Measurements from ENCODE around the gene SH3D21. TPM values are rescaled to one million over a fixed set of nuclear protein-coding genes. Genes with fewer than 3 reads are reported as not detected.

The SH3D21 gene
- total RNA-seq, 2 donors from 2014 or later: 14.7 to 15.5 TPM

DNA sequence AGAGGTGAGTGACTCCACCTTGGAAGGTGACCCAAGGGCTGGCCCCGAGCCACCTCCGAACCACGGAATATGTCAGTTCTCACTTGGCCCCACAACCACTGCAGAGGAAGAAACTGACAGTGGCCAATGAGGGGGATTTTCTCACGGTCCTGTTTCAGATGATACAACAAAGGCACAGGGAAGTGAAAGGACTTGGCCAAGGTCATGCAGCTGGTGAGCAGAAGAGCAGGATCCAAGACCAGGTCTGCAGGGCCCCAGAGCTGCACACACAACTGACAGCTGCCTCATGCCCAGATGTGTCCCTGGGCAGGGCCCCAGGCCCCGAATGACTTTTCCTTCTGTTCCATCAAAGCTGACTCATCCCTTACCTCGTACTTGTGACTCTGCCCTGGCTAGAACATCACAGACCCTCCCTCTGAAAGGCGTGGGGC is 43.1 kb downstream of the SH3D21 start:
- H3K9me3 ChIP-seq (ENCODE audit: control insufficient read depth, low read length): no peaks in the 10 kb centered on the region
- WGBS, 2 experiments (ENCODE audit: insufficient coverage in 1 of 2, insufficient read length in 1 of 2): 85 to 91% methylated on average over 6 to 7 of the region's 7 CpGs
- no peaks in the 10 kb centered on the region for H3K4me1 ChIP-seq (ENCODE audit: control insufficient read depth, insufficient read depth, low read length)
- H3K27me3 ChIP-seq (ENCODE audit: control insufficient read depth, insufficient read depth, low read length, poor library complexity, severe bottlenecking): no peaks in the 10 kb centered on the region
- Mint-ChIP-seq H3K27ac (peak overlapping the region; percentile 35), H3K4me3 (no peak overlapping the region), H3K36me3 (ENCODE audit: low read depth) (peaks cover 48% of the 10 kb centered on the region), H3K27me3 (ENCODE audit: insufficient read depth) (no peaks in the 10 kb centered on the region), H3K9me3 (no peaks in the 10 kb centered on the region), H3K4me1 (peaks cover 6% of the 10 kb centered on the region)
- TF ChIP-seq CTCF (conservative IDR thresholded peaks at IDR 0.05): no peak
- DNase-seq: no peak
- peaks cover 64% of the 10 kb centered on the region for H3K36me3 ChIP-seq (ENCODE audit: control insufficient read depth, insufficient read depth, low read length)
- no peak overlapping the region for H3K9ac ChIP-seq (ENCODE audit: extremely low read depth, low read length, poor library complexity, severe bottlenecking)
- H3K27ac ChIP-seq (ENCODE audit: low read depth, low read length): no peak overlapping the region
- no peak overlapping the region for H3K4me3 ChIP-seq (ENCODE audit: low read length)

DNA sequence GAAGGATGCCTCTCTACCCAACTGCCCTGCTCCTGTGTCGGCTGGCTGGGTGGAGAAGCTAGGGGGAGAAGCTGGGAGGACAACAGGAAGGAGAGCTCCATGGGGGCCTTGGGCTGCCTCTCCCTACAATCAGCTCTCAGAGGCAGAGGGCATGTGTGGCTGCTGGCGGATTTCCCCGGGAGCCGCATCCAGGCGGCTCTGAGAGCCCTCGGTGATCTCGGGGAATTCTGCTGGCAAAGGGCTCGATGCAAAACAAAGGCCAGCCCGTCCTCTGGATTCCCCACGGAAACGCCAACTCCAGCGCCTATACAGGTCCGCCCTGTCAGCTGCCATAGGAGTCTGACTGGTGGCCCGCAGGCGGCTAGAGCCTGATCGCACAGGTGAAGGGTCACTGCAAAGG is 43.7 kb downstream of the SH3D21 start:
- Histone ChIP-seq H3K4me1 (ENCODE audit: control insufficient read depth, insufficient read depth, low read length) (no peaks in the 10 kb centered on the region), H3K36me3 (ENCODE audit: control insufficient read depth, insufficient read depth, low read length) (peaks cover 65% of the 10 kb centered on the region), H3K9me3 (ENCODE audit: control insufficient read depth, low read length) (no peaks in the 10 kb centered on the region), H3K9ac (ENCODE audit: extremely low read depth, low read length, poor library complexity, severe bottlenecking) (no peak overlapping the region), H3K4me3 (ENCODE audit: low read length) (no peak overlapping the region), H3K27me3 (ENCODE audit: control insufficient read depth, insufficient read depth, low read length, poor library complexity, severe bottlenecking) (no peaks in the 10 kb centered on the region), H3K27ac (ENCODE audit: low read depth, low read length) (peak overlapping the region; percentile 49)
- Mint-ChIP-seq H3K4me1 (peaks cover 6% of the 10 kb centered on the region), H3K36me3 (ENCODE audit: low read depth) (peaks cover 51% of the 10 kb centered on the region), H3K27me3 (ENCODE audit: insufficient read depth) (no peaks in the 10 kb centered on the region), H3K27ac (no peak overlapping the region), H3K4me3 (no peak overlapping the region), H3K9me3 (no peaks in the 10 kb centered on the region)
- no peak for TF ChIP-seq CTCF (conservative IDR thresholded peaks at IDR 0.05)
- no peak for DNase-seq
- WGBS, 2 experiments (ENCODE audit: insufficient coverage in 1 of 2, insufficient read length in 1 of 2): 94 to 97% methylated on average over 10 to 16 of the region's 16 CpGs

DNA sequence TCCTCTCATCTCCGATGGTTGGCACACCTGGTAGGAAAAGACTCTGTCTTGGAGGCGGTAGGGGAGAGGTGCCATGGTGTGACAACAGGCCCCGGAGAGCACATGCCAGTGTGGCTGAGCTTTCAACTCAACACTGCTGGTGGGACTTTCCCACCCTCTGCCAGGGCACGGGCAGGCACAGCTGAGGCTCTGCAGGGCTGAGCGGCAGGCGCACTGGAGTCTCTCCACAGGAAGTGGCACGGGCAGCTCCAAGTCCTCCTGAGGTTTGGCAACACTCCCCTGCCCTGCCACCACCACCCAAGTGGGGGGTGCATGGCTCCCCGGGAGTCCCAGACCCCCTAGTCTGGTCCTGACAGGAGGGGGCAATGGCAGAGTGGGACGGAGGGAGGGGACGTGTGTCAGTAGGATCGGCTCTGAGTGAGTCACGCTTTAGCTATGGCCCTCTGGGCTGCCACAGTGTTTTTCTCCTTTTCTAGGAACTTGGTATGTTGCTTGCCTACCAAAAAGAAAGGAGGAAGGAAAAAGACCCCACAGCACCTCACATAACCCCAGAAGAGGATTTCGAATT is 44.6 kb downstream of the SH3D21 start:
- H3K4me1 ChIP-seq (ENCODE audit: control insufficient read depth, insufficient read depth, low read length): no peaks in the 10 kb centered on the region
- no peaks in the 10 kb centered on the region for H3K27me3 ChIP-seq (ENCODE audit: control insufficient read depth, insufficient read depth, low read length, poor library complexity, severe bottlenecking)
- H3K9me3 ChIP-seq (ENCODE audit: control insufficient read depth, low read length): no peaks in the 10 kb centered on the region
- H3K27ac ChIP-seq (ENCODE audit: low read depth, low read length): peak overlapping the region; percentile 86
- H3K27me3 Mint-ChIP-seq (ENCODE audit: insufficient read depth): no peaks in the 10 kb centered on the region
- H3K4me3 ChIP-seq (ENCODE audit: low read length): no peak overlapping the region
- H3K9ac ChIP-seq (ENCODE audit: extremely low read depth, low read length, poor library complexity, severe bottlenecking): no peak overlapping the region
- WGBS, 2 experiments (ENCODE audit: insufficient coverage in 1 of 2, insufficient read length in 1 of 2): 86 to 97% methylated on average over 6 to 13 of the region's 13 CpGs
- H3K4me1 Mint-ChIP-seq: peaks cover 6% of the 10 kb centered on the region
- H3K36me3 Mint-ChIP-seq (ENCODE audit: low read depth): peaks cover 55% of the 10 kb centered on the region
- no peak for TF ChIP-seq CTCF (conservative IDR thresholded peaks at IDR 0.05)
- H3K4me3 Mint-ChIP-seq: no peak overlapping the region
- no peaks in the 10 kb centered on the region for H3K9me3 Mint-ChIP-seq
- no peak for DNase-seq
- peaks cover 74% of the 10 kb centered on the region for H3K36me3 ChIP-seq (ENCODE audit: control insufficient read depth, insufficient read depth, low read length)
- H3K27ac Mint-ChIP-seq: no peak overlapping the region
